Liver (tissue), 9 donors: ENCODE results near the gene ZBTB11. TPM values are rescaled to one million over a fixed set of nuclear protein-coding genes. Genes with fewer than 3 reads are reported as not detected.

Experiments used
- DNase-seq: peaks from one replicate; pipeline ENCODE4 v3.0.0-alpha.2; 2017; ENCODE audit warnings: low spot score
- H3K27ac ChIP-seq, 2 donors: one replicate each; pipeline ENCODE4 v1.7.0; 2013; ENCODE audit warnings: inconsistent platforms in 2 of 2, low read length in 2 of 2, control low read depth in 1 of 2, low read depth in 1 of 2, mild to moderate bottlenecking in 1 of 2
- H3K27me3 ChIP-seq, 4 donors: one replicate each; pipeline versions ENCODE4 v1.6.1 to v1.7.0; 2013; ENCODE audit warnings: low read length in 3 of 4, inconsistent platforms in 1 of 4, mild to moderate bottlenecking in 1 of 4, moderate library complexity in 1 of 4; ENCODE audit not compliant: control insufficient read depth in 4 of 4, insufficient read depth in 4 of 4
- H3K36me3 ChIP-seq, 4 donors: one replicate each; pipeline versions ENCODE4 v1.6.1 to v1.7.0; 2013; ENCODE audit warnings: low read length in 3 of 4, mild to moderate bottlenecking in 3 of 4, low read depth in 1 of 4, moderate library complexity in 1 of 4; ENCODE audit not compliant: control insufficient read depth in 4 of 4, insufficient read depth in 3 of 4
- H3K4me1 ChIP-seq, 4 donors: one replicate each; pipeline versions ENCODE4 v1.6.1 to v1.7.0; 2013; ENCODE audit warnings: low read length in 3 of 4, mild to moderate bottlenecking in 3 of 4, moderate library complexity in 1 of 4; ENCODE audit not compliant: control insufficient read depth in 4 of 4, insufficient read depth in 4 of 4
- H3K4me3 ChIP-seq, 3 donors: one replicate each; pipeline versions ENCODE4 v1.6.1 to v1.7.0; 2013; ENCODE audit warnings: low read length in 3 of 3, control low read depth in 1 of 3, low read depth in 1 of 3, mild to moderate bottlenecking in 1 of 3
- H3K9ac ChIP-seq, 2 donors: one replicate each; pipeline ENCODE4 v1.7.0; 2013; ENCODE audit warnings: low read length in 2 of 2, mild to moderate bottlenecking in 2 of 2, moderate library complexity in 2 of 2, control low read depth in 1 of 2, low read depth in 1 of 2
- H3K9me3 ChIP-seq, 4 donors: one replicate each; pipeline versions ENCODE4 v1.6.1 to v1.7.0; 2013; ENCODE audit warnings: low read length in 3 of 4; ENCODE audit not compliant: control insufficient read depth in 4 of 4
- EGR1 ChIP-seq, 2 donors: IDR thresholded peaks; 2 replicates each; pipeline ENCODE4 v1.6.1; 2016 to 2018; ENCODE audit warnings: antibody characterized with exemption in 2 of 2, low read depth in 2 of 2
- FOXA1 ChIP-seq: IDR thresholded peaks from 2 replicates; pipeline ENCODE4 v1.6.1; 2016; ENCODE audit warnings: antibody characterized with exemption
- FOXA2 ChIP-seq: IDR thresholded peaks from 2 replicates; pipeline ENCODE4 v1.6.1; 2016; ENCODE audit warnings: antibody characterized with exemption
- HNF4A ChIP-seq, 2 donors: conservative IDR thresholded peaks; 2 replicates each; pipeline ENCODE4 v1.6.1; 2016; ENCODE audit warnings: antibody characterized with exemption in 2 of 2, mild to moderate bottlenecking in 2 of 2
- HNF4G ChIP-seq: IDR thresholded peaks from 2 replicates; pipeline ENCODE4 v1.6.1; 2016; ENCODE audit warnings: antibody characterized with exemption
- JUND ChIP-seq, 2 donors: IDR thresholded peaks; 2 replicates each; pipeline ENCODE4 v1.6.1; 2016; ENCODE audit warnings: antibody characterized with exemption in 2 of 2
- NR2F2 ChIP-seq: IDR thresholded peaks from 2 replicates; pipeline ENCODE4 v1.6.1; 2016; ENCODE audit warnings: antibody characterized with exemption
- RAD21 ChIP-seq, 2 donors: IDR thresholded peaks; 2 replicates each; pipeline ENCODE4 v1.6.1; 2016; ENCODE audit warnings: antibody characterized with exemption in 2 of 2, mild to moderate bottlenecking in 2 of 2
- RXRA ChIP-seq, 2 donors: IDR thresholded peaks; 2 replicates each; pipeline ENCODE4 v1.6.1; 2017 to 2018; ENCODE audit warnings: antibody characterized with exemption in 2 of 2, mild to moderate bottlenecking in 1 of 2
- SP1 ChIP-seq: IDR thresholded peaks from 2 replicates; pipeline ENCODE4 v1.6.1; 2018; ENCODE audit warnings: antibody characterized with exemption, mild to moderate bottlenecking
- WGBS: extraction: QIAGEN DNeasy Blood & Tissue Kit; methylation state at CpG from one replicate; pipeline ENCODE4 v1.1.7; 2013; 5-methylcytosine and 5-hydroxymethylcytosine counted together
- polyA plus RNA-seq, 2 donors: library from polyadenylated mRNA; stranded (reverse) in 1 of 2; unstranded in 1 of 2; fragments of 200-250 nt in 1 of 2; fragments of >200 nt in 1 of 2; fragmentation: Nextera tagmentation in 1 of 2; extraction: Ambion mirVana in 1 of 2; gene quantifications; one replicate each; pipeline versions ENCODE4 v1.2.1 to v1.2.3, GENCODE V29; 2013 to 2015
- total RNA-seq, 2 donors: library from RNA; depleted of rRNA; stranded (reverse); fragments of >200 nt; gene quantifications; one replicate each; pipeline ENCODE4 v1.2.3, GENCODE V29; 2014
- TF ChIP-seq, protein P1 (sequence below): fragments of 150-350 bp; IDR thresholded peaks from 2 replicates; pipeline ENCODE4 v1.5.1; 2017; ENCODE audit warnings: improper control_type of control experiment, low read depth, low read length; ENCODE audit not compliant: missing input control
- TF ChIP-seq, protein P2 (sequence below): IDR thresholded peaks from 2 replicates; pipeline ENCODE4 v1.6.1; 2016; ENCODE audit warnings: antibody characterized with exemption
- TF ChIP-seq, protein P3 (sequence below): IDR thresholded peaks from 2 replicates; pipeline ENCODE4 v1.6.1; 2016; ENCODE audit warnings: antibody characterized with exemption
- TF ChIP-seq, protein P4 (sequence below): IDR thresholded peaks from 2 replicates; pipeline ENCODE4 v1.6.1; 2016; ENCODE audit warnings: antibody characterized with exemption, mild to moderate bottlenecking
- donor health status: healthy.
- donor health status: healthy.
- donor health status: healthy.
- donor health status: healthy.
- donor health status: healthy.

The ZBTB11 gene
- total and polyA plus RNA-seq, 4 donors, result 3.8 to 18.7 (median 9.2) TPM

DNA sequence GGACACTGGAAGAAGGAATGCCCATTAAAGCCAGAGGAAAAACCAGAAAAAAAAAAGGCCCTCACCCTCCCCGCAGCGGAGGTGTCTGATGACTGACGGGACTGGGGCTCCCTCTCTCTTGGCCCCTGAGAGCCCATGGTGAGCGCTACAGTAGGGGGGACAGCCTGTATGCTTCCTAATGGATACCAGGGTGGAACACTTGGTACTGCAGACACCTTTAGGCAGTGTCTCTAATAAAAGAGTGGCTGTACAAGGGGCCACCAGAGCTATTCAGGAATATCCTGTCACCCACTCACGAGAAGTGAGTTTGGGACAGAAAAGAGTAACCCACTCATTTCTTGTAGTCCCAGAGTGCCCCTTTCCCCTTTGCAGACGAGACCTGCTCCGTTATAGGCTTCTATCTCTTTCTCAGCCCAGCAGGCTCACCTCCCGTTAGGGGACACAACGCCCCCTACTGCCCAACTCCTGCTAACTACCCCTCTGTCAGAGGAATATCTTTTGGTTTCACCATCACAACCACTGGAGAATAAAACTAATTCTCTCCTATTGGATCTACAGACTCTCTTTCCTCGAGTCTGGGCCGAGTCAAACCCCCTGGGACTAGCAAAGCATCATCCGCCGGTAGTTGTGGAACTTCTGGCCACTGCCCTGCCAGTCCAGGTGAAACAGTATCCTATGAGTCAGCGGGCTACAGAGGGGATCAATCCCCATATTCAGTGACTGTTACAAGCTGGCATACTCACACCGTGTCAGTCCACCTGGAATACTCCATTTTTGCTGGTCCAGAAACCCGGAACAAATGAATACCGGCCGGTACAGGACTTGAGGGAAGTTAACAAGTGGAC, 40.8 kb downstream of the ZBTB11 start:
- 59% methylated on average over 18 of the region's 18 CpGs for WGBS
- Histone ChIP-seq H3K9me3 (no peaks in the 10 kb centered on the region), H3K27me3 (no peaks in the 10 kb centered on the region), H3K36me3 (no peaks in the 10 kb centered on the region), H3K27ac (no peak overlapping the region), H3K4me3 (no peak overlapping the region), H3K4me1 (no peaks in the 10 kb centered on the region), H3K9ac (no peak overlapping the region)
- no peak for TF ChIP-seq JUND (IDR thresholded peaks at IDR 0.05)
- no peak for TF ChIP-seq EGR1 (IDR thresholded peaks at IDR 0.05; ENCODE audit: low read depth in 2 of 2)
- TF ChIP-seq FOXA1, result no peak
- TF ChIP-seq, protein P1, sequence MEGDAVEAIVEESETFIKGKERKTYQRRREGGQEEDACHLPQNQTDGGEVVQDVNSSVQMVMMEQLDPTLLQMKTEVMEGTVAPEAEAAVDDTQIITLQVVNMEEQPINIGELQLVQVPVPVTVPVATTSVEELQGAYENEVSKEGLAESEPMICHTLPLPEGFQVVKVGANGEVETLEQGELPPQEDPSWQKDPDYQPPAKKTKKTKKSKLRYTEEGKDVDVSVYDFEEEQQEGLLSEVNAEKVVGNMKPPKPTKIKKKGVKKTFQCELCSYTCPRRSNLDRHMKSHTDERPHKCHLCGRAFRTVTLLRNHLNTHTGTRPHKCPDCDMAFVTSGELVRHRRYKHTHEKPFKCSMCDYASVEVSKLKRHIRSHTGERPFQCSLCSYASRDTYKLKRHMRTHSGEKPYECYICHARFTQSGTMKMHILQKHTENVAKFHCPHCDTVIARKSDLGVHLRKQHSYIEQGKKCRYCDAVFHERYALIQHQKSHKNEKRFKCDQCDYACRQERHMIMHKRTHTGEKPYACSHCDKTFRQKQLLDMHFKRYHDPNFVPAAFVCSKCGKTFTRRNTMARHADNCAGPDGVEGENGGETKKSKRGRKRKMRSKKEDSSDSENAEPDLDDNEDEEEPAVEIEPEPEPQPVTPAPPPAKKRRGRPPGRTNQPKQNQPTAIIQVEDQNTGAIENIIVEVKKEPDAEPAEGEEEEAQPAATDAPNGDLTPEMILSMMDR, result peak; percentile 41
- no peak for TF ChIP-seq HNF4G
- TF ChIP-seq RAD21 (IDR thresholded peaks at IDR 0.05), result peak; percentile 62 to 74
- no peak for TF ChIP-seq FOXA2
- TF ChIP-seq RXRA (IDR thresholded peaks at IDR 0.05), result no peak
- TF ChIP-seq SP1, result no peak
- no peak for TF ChIP-seq NR2F2
- TF ChIP-seq, protein P2, sequence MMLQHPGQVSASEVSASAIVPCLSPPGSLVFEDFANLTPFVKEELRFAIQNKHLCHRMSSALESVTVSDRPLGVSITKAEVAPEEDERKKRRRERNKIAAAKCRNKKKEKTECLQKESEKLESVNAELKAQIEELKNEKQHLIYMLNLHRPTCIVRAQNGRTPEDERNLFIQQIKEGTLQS, result no peak
- TF ChIP-seq, protein P3, sequence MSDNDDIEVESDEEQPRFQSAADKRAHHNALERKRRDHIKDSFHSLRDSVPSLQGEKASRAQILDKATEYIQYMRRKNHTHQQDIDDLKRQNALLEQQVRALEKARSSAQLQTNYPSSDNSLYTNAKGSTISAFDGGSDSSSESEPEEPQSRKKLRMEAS, result no peak
- TF ChIP-seq, protein P4, sequence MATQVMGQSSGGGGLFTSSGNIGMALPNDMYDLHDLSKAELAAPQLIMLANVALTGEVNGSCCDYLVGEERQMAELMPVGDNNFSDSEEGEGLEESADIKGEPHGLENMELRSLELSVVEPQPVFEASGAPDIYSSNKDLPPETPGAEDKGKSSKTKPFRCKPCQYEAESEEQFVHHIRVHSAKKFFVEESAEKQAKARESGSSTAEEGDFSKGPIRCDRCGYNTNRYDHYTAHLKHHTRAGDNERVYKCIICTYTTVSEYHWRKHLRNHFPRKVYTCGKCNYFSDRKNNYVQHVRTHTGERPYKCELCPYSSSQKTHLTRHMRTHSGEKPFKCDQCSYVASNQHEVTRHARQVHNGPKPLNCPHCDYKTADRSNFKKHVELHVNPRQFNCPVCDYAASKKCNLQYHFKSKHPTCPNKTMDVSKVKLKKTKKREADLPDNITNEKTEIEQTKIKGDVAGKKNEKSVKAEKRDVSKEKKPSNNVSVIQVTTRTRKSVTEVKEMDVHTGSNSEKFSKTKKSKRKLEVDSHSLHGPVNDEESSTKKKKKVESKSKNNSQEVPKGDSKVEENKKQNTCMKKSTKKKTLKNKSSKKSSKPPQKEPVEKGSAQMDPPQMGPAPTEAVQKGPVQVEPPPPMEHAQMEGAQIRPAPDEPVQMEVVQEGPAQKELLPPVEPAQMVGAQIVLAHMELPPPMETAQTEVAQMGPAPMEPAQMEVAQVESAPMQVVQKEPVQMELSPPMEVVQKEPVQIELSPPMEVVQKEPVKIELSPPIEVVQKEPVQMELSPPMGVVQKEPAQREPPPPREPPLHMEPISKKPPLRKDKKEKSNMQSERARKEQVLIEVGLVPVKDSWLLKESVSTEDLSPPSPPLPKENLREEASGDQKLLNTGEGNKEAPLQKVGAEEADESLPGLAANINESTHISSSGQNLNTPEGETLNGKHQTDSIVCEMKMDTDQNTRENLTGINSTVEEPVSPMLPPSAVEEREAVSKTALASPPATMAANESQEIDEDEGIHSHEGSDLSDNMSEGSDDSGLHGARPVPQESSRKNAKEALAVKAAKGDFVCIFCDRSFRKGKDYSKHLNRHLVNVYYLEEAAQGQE, result no peak
- DNase-seq, result peak; percentile 72

DNA sequence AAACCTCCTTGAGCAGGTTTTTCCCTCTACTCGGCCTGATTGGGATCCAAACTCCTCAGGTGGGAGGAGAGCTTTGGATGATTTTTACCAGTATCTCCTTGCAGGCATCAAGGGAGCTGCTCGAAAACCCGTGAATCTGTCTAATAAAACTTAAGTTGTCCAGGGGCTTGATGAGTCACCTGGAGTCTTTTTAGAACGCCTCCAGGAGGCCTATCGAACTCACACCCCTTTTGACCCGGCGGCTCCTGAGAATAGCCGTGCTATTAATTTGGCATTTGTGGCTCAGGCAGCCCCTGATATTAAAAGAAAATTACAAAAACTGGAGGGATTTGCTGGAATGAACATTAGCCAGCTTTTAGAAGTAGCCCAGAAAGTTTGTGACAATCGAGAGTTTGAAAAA, 41.6 kb downstream of the ZBTB11 start:
- 89% methylated on average over 9 of the region's 9 CpGs for WGBS
- H3K27ac ChIP-seq, result no peak overlapping the region
- TF ChIP-seq HNF4A (conservative IDR thresholded peaks at IDR 0.05), result no peak
- no peak for TF ChIP-seq RXRA (IDR thresholded peaks at IDR 0.05)
- no peak for TF ChIP-seq FOXA2
- no peaks in the 10 kb centered on the region for H3K9me3 ChIP-seq
- H3K27me3 ChIP-seq, result no peaks in the 10 kb centered on the region
- no peaks in the 10 kb centered on the region for H3K4me1 ChIP-seq
- DNase-seq, result no peak
- no peak overlapping the region for H3K4me3 ChIP-seq
- H3K9ac ChIP-seq, result no peak overlapping the region
- no peaks in the 10 kb centered on the region for H3K36me3 ChIP-seq
